K562 (cell line): ENCODE data around the gene CHPF. TPM values are rescaled to one million over a fixed set of nuclear protein-coding genes. Genes with fewer than 3 reads are reported as not detected.
A peak's percentile ranks its signal among the peaks of the same experiment; 100 is the strongest.

Source experiments
- ARHGAP35 ChIP-seq: fragments of 450-650 bp; IDR thresholded peaks from 2 replicates; pipeline ENCODE4 v1.6.1; 2018; ENCODE audit not compliant: partially characterized antibody
- CCNT2 ChIP-seq: IDR thresholded peaks from 2 replicates; pipeline ENCODE4 v1.6.1; 2011; ENCODE audit warnings: borderline replicate concordance, low read depth, mild to moderate bottlenecking, moderate library complexity, mixed read lengths, low read length; ENCODE audit not compliant: insufficient read length; ENCODE audit errors: extremely low read depth
- CUX1 ChIP-seq: fragments of 200-800 bp; sonication (Bioruptor generic); IDR thresholded peaks from 2 replicates; pipeline ENCODE4 v1.6.1; 2016; ENCODE audit warnings: missing genetic modification characterization, missing compliant biosample characterization
- NR2F6 ChIP-seq: fragments of 450-650 bp; formaldehyde crosslinking; IDR thresholded peaks from 2 replicates; pipeline ENCODE4 v1.4.0; 2020; ENCODE audit warnings: mild to moderate bottlenecking
- RBFOX2 ChIP-seq: fragments of 200-400 bp; formaldehyde crosslinking; IDR thresholded peaks from 2 replicates; pipeline ENCODE4 v1.6.1; 2017; ENCODE audit warnings: low read depth, mild to moderate bottlenecking, low read length, moderate library complexity
- RFX7 ChIP-seq: fragments of 250-450 bp; sonication (Bioruptor Pico); IDR thresholded peaks from 2 replicates; pipeline ENCODE4 v1.5.1; 2021; ENCODE audit warnings: mild to moderate bottlenecking
- TCF3 ChIP-seq: sonication (generic); formaldehyde crosslinking; IDR thresholded peaks from 2 replicates; pipeline ENCODE4 v1.4.0; 2020; ENCODE audit warnings: mild to moderate bottlenecking, missing genetic modification reagents
- ZBTB17 ChIP-seq: fragments of 450-650 bp; formaldehyde crosslinking; IDR thresholded peaks from 2 replicates; pipeline ENCODE4 v1.4.0; 2020; ENCODE audit warnings: mild to moderate bottlenecking
- ZFP36 ChIP-seq: fragments of 150-350 bp; IDR thresholded peaks from 2 replicates; pipeline ENCODE4 v1.6.1; 2018; ENCODE audit warnings: low read length, low read depth; ENCODE audit not compliant: partially characterized antibody
- ZNF79 ChIP-seq: fragments of 250-450 bp; sonication (Bioruptor Pico); IDR thresholded peaks from 2 replicates; pipeline ENCODE4 v1.4.0; 2020; ENCODE audit warnings: low read depth, mild to moderate bottlenecking, moderate library complexity
- polyA plus RNA-seq, 8 experiments: library from polyadenylated mRNA; depleted of rRNA in 4 of 8; stranded (reverse) in 5 of 8; unstranded in 3 of 8; fragments of >200 nt; fragmentation: Nextera tagmentation in 2 of 8; fragmentation: Illumina TruSeq in 1 of 8; extraction: Ambion mirVana in 2 of 8; extraction: Trizol in 1 of 8; gene quantifications; 2 replicates each; pipeline versions ENCODE4 v1.2.1 to v1.2.3, GENCODE V29; 2011 to 2014; ENCODE audit warnings: inconsistent platforms in 1 of 8, missing spikeins in 1 of 8
- total RNA-seq, 7 experiments: library from RNA; depleted of rRNA in 6 of 7; stranded (reverse); fragments of >200 nt in 6 of 7; fragmentation: Illumina TruSeq in 2 of 7; extraction: Trizol in 2 of 7; gene quantifications; 2 replicates each; pipeline versions ENCODE4 v1.2.1 to v1.2.3, GENCODE V29; 2011 to 2021; ENCODE audit warnings: low replicate concordance in 1 of 7
- TF ChIP-seq, protein P1 (sequence below): fragments of 450-650 bp; IDR thresholded peaks from 2 replicates; pipeline ENCODE4 v1.6.1; 2016; ENCODE audit warnings: mild to moderate bottlenecking, moderate library complexity

CHPF gene
- total and polyA plus RNA-seq, 9 of the 15 experiments (the other 6 are each of a cell fraction or from before 2014, with no cell fraction given) = 0.15 to 57.2 (median 7.9) TPM

DNA sequence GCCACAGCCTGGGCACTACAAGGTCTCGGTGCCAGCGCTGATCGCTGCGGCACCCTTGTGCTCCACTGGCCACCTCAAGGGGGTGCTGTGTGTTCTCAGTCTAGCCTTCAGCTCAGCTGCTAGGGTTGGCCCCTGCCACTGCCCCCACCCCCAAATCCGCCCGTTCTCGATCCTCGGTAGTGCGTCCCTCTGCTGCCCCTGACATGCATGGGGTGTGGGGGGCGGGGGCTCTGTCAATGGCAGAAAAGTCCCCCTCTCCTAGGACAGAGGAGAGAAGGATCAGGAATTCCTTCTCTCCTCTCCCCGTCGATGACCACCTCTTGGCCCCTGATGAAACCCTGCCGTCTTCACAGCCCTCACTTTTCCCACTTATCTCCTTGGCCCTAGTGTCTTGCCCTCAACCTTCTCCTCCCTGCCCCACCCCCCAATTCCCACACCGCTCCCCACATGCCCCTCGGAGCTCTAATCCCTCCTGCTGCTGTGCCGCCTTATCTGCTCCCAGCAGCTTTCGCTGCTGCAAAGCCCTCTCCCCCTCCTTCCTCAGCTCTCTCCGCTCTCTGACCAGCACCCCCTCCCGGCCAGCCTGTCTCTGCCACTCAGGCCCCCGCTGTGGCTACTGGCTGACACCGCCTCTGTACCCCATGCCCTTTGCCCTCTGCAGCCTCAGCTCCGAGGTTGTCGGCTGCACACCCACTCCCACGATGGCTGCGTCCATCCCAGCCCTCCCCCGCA, 33.7 kb downstream of the CHPF start (continued):
- TF ChIP-seq, protein P1, sequence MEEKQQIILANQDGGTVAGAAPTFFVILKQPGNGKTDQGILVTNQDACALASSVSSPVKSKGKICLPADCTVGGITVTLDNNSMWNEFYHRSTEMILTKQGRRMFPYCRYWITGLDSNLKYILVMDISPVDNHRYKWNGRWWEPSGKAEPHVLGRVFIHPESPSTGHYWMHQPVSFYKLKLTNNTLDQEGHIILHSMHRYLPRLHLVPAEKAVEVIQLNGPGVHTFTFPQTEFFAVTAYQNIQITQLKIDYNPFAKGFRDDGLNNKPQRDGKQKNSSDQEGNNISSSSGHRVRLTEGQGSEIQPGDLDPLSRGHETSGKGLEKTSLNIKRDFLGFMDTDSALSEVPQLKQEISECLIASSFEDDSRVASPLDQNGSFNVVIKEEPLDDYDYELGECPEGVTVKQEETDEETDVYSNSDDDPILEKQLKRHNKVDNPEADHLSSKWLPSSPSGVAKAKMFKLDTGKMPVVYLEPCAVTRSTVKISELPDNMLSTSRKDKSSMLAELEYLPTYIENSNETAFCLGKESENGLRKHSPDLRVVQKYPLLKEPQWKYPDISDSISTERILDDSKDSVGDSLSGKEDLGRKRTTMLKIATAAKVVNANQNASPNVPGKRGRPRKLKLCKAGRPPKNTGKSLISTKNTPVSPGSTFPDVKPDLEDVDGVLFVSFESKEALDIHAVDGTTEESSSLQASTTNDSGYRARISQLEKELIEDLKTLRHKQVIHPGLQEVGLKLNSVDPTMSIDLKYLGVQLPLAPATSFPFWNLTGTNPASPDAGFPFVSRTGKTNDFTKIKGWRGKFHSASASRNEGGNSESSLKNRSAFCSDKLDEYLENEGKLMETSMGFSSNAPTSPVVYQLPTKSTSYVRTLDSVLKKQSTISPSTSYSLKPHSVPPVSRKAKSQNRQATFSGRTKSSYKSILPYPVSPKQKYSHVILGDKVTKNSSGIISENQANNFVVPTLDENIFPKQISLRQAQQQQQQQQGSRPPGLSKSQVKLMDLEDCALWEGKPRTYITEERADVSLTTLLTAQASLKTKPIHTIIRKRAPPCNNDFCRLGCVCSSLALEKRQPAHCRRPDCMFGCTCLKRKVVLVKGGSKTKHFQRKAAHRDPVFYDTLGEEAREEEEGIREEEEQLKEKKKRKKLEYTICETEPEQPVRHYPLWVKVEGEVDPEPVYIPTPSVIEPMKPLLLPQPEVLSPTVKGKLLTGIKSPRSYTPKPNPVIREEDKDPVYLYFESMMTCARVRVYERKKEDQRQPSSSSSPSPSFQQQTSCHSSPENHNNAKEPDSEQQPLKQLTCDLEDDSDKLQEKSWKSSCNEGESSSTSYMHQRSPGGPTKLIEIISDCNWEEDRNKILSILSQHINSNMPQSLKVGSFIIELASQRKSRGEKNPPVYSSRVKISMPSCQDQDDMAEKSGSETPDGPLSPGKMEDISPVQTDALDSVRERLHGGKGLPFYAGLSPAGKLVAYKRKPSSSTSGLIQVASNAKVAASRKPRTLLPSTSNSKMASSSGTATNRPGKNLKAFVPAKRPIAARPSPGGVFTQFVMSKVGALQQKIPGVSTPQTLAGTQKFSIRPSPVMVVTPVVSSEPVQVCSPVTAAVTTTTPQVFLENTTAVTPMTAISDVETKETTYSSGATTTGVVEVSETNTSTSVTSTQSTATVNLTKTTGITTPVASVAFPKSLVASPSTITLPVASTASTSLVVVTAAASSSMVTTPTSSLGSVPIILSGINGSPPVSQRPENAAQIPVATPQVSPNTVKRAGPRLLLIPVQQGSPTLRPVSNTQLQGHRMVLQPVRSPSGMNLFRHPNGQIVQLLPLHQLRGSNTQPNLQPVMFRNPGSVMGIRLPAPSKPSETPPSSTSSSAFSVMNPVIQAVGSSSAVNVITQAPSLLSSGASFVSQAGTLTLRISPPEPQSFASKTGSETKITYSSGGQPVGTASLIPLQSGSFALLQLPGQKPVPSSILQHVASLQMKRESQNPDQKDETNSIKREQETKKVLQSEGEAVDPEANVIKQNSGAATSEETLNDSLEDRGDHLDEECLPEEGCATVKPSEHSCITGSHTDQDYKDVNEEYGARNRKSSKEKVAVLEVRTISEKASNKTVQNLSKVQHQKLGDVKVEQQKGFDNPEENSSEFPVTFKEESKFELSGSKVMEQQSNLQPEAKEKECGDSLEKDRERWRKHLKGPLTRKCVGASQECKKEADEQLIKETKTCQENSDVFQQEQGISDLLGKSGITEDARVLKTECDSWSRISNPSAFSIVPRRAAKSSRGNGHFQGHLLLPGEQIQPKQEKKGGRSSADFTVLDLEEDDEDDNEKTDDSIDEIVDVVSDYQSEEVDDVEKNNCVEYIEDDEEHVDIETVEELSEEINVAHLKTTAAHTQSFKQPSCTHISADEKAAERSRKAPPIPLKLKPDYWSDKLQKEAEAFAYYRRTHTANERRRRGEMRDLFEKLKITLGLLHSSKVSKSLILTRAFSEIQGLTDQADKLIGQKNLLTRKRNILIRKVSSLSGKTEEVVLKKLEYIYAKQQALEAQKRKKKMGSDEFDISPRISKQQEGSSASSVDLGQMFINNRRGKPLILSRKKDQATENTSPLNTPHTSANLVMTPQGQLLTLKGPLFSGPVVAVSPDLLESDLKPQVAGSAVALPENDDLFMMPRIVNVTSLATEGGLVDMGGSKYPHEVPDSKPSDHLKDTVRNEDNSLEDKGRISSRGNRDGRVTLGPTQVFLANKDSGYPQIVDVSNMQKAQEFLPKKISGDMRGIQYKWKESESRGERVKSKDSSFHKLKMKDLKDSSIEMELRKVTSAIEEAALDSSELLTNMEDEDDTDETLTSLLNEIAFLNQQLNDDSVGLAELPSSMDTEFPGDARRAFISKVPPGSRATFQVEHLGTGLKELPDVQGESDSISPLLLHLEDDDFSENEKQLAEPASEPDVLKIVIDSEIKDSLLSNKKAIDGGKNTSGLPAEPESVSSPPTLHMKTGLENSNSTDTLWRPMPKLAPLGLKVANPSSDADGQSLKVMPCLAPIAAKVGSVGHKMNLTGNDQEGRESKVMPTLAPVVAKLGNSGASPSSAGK = peak; percentile 61; the same call in 1 of the 2 replicates
- TF ChIP-seq CUX1 (CRISPR knock-in tag) = no peak
- peak; percentile 54 for TF ChIP-seq RBFOX2
- TF ChIP-seq CCNT2 = peak; percentile 94
- no peak for TF ChIP-seq NR2F6 (CRISPR knock-in tag)
- TF ChIP-seq RFX7 (CRISPR knock-in tag) = no peak
- peak; percentile 96 for TF ChIP-seq TCF3 (CRISPR knock-in tag)
- no peak for TF ChIP-seq ARHGAP35
- TF ChIP-seq ZBTB17 (CRISPR knock-in tag) = no peak
- TF ChIP-seq ZNF79 (CRISPR knock-in tag) = no peak
- TF ChIP-seq ZFP36 = no peak
